Dedifferentiated amniotic fluid mesenchymal stem cell (primary cell): ENCODE data around the gene TMA7B.

Source experiments
- DNase-seq: peaks from one replicate; pipeline ENCODE4 v3.0.0-alpha.2; 2016; ENCODE audit errors: extremely low spot score

Gene TMA7B

DNA sequence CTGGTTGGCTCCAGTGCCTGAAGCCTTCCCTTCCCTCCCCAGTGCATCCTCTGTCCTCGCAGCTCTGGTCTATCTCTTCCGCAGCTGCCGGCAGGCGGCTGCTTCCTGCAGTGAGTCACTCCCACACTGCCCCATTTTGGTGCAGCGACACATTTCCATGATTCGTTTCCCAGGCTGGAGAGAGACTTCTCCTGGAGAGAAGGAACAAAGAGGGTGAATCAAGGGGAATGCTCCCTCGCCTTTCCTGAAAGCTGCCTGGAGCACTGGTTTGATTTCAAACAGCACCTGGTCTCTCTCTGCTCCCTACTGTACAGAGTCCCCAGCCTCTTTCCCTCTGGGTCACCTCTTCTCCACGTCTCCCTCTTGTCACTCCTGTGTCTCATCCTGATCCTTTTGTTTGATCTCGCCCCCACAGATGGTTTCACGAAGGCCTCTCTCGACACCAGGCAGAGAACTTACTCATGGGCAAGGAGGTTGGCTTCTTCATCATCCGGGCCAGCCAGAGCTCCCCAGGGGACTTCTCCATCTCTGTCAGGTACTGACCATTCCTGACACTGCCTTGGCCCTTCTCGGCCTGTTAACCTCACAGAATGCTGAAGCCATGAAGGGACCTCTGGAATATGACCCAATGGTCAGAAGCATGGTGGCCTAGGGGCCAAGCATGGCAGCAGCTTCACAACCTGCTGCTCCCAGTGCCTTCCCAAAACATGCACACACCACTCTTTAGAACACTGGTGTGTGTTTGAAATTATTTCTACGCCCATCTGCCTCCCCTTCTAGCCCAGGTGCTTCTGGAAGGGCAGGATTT is at the start of gene TMA7B:
TSS of gene TMA7B (plus strand) at position 758 of the 808 bp plus-strand sequence. CDS start 3,978 bp downstream, outside the sequence.
- no peak for DNase-seq

GRCh38 chr22:39910876-39911613 is 49.2 kb upstream of the TMA7B start:
- DNase-seq = no peak

DNA sequence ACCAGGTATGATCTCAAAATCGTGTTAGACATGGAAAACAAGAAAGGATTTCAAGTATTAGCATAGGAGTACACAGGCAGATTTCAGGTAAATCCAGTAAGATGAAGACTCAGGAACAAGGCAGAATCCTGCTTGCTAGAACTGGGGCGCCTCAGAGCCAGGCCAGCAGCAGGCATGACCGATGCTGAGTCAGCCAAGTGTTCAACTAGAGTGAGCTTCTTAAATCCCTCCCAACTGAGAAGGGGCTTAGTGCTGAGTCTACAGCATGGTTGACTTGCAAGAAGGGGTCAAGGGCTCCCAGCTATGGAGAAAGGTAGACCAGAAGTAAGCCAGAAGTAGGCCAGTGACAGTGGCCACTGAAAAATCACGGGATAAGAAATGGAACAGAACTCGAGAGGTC is 46.9 kb upstream of the TMA7B start:
- no peak for DNase-seq

DNA sequence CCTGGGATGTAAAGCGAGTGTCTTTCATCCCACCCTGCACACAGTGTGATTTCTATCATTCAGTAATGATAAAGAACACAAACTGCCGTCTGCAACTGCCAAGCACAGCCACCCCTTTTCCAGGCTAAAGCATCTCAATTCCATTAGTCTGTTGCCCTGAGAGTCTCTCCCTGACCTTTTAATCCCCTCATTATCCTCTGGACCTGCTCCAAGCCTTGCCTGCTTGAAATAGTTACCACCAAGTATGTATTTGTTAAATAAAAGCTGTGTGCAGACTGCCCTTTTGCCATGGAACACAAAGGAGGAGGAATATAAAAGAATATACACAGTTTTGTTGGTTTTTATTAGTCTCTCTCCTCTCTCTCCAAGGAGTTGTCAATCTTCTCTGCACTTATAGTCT is 46.3 kb upstream of the TMA7B start:
- DNase-seq = no peak

DNA sequence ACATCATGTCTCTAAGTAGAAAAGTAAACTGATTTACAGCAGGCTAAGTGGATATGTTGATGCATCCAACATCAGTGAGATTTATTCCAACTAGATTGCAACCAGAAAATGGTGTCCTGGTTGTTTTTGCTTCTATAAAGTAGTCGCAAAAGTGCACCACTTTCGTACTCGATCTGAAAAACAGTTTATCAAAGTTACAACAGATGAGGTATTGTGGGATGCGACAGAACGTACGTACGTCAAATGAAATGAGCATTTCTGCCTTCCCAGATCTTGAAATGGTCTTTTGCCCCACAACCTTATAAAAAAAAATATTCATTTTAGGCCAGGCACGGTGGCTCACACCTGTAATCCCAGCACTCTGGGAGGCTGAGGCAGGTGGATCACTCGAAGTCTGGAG is 45.6 kb upstream of the TMA7B start:
- no peak for DNase-seq

- DNase-seq = no peak
Measured at GRCh38 chr22:39915295-39915726, 44.9 kb upstream of the TMA7B start.

- DNase-seq = no peak
Measured at GRCh38 chr22:39916496-39916895, 43.7 kb upstream of the TMA7B start.

- no peak for DNase-seq
Measured at GRCh38 chr22:39917197-39917643, 43.0 kb upstream of the TMA7B start.

DNA sequence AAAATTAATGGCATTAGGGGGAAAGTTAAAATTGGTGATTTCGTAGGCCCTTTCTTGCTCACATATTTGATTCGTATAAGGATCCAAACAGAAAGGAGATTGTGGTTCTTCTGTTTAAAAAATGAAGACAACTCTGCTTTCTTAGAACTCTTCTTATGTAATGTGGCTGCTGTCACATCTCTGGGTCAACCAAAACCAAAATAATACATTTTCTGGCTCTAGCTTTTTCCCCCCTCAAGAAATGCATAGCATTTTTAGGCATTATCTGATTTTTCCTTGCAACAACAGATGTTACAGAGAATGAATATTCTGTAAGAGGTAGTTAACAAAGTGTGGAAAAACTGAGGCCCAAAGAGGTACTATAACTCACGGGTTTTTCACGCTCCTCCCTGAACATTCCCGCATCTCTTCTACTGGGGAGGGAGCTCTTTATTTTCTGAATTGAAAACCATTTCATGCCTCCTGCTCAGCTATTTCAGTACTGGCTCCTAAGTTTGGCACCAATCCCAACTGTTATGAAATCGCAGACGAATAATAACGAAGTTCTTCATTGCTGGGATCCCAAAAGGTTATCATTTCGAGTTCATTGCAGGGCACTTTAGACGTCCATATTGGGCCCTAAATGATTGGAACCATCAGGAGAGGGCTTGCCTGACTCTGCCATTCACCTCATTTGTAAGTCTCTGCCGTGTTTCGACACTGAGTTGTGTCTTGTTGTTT is 42.3 kb upstream of the TMA7B start:
- DNase-seq = no peak

GRCh38 chr22:39920134-39920743 is 40.0 kb upstream of the TMA7B start:
- DNase-seq = no peak

GRCh38 chr22:39923696-39924095 is 36.5 kb upstream of the TMA7B start:
- no peak for DNase-seq

DNA sequence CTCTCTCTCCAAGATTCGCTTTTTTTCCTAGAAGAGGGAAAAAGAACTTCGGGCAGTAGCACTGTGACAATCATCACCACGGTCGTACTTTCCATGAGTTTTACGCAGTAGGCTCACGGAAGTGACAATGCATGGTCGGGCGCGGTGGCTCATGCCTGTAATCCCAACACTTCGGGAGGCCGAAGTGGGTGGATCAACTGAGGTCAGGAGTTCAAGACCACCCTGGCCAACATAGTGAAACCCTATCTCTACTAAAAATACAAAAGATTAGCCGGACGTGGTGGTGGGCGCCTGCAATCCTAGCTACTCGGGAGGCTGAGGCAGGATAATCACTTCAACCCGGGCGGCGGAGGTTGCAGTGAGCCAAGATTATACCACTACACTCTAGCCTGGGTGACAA is 35.9 kb upstream of the TMA7B start:
- DNase-seq = no peak

- DNase-seq = no peak
Measured at GRCh38 chr22:39925273-39925672, 34.9 kb upstream of the TMA7B start.

DNA sequence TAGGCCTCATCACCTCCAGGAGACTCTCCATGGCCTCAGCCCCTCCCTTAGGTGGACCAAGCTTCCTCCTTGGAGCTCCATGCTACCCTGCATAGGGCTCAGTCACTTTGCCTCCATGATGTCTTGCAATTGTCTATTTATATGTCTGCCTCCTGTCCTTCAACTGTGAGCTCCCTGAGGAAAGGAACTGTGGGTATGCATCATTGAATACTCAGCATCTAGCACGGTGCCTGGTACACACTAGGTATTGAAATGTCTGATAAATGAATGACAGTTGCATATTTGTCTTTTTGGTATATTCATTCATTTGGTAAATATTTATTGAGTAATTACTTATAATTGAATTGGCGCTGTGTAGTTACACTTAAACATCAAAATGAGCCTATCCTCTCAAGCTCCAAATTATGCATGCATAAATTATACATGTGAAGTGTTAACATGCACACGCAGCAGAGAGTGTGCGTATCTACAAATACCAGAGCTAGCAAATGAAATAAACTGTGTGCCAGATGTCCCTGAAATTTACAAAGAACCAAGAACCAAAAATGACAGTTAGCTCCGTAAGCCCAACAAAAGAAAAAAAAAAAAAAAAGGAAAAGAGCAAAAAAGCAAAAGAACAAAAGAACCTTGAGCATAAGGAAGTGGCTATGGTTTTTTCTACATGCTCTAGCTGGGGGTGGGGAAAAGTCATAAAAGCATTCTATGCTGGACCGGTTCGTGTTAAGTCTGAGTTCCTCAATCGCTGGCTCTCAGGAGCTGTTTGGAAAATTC is 34.1 kb upstream of the TMA7B start:
- no peak for DNase-seq

- no peak for DNase-seq
Measured at GRCh38 chr22:39926753-39927152, 33.4 kb upstream of the TMA7B start.

DNA sequence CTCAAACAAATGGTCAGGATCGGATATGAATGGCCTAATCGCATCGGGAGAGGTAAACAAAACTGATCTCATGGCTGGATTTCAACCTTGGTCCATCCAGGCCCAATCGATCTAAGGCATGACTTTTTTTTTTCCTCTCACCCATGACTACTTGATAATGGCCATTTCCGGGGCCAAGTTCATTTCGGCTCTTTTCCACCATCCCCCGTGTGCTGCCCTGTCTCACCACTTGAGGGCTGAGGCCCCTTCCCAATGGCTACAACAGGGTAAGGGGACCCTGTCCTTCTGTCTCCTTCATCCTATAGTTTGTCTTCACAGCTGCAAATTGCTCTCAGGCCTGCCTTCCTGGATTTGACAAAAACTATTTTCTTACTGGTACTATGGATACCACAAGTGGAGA is 32.7 kb upstream of the TMA7B start:
- no peak for DNase-seq

DNA sequence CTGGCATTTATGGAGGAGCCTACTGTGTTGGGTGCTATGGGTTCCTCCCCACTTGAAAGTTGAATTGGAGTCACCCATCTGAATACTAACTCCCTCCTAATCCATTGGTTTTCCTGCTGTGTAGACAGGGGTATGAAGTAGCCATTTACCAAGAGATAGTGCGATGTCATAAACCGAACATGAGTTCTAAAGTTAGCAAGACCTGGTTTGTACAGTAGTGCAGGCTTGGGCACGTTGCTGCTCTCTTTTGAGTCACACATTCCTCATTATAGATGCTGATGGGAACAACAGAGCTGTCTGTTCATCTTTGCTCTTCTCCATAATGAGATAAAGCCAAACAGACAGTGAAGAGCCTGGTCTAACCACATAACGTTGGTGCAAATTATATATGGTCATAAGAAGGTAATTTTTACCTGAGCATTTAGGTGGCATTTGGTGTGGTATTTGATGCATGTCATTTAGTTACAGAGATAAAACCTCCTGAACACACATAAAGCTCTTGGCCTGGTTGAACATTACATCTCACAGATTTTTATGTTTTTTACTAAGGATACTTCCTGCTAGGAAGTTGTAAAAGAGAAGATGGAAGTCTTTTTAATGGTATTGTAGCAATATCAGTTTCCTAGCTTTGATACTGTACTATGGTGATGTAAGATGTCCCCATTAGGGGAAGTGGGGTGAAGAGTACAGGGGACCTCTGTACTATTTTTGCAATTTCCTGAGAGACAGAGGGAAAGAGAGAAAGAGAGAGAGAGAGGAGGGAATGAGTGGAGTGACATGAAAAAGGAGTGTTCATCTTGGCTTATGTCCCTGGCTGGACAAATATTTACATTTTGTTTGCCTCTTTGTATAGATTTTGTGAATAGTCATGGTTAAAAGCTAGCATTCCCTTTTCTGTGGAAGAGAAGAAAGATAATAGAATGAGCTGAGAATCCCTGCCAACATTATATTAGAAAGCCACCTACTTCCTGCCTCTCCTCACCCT is 31.4 kb upstream of the TMA7B start:
- DNase-seq = no peak

DNA sequence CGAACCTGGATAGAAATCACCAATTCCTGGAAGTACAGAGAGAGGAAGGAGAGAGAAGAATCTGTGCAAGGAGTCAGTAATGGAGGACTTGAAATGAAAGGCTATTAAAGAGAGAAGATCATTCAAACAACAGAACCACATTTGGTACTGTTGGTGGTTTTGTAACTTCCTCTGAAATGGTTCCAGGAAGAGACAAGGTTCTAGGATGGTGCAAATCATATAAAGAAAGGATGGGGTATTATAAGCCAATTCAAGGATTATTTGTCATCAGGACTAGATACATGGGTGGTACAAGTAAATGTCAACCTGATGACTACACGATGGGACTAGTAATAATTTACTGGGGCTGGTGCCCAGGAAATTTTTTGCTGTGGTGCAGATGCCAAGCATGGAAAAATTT is 28.9 kb upstream of the TMA7B start:
- DNase-seq = no peak

- no peak for DNase-seq
Measured at GRCh38 chr22:39932166-39932565, 28.0 kb upstream of the TMA7B start.
